ENCODE data around the gene PRDM7. TPM values are rescaled to one million over a fixed set of nuclear protein-coding genes. Genes with fewer than 3 reads are reported as not detected.

PRDM7 gene
- total RNA-seq, 4 donors from 2014 or later = 0.35 TPM; not detected in 3

DNA sequence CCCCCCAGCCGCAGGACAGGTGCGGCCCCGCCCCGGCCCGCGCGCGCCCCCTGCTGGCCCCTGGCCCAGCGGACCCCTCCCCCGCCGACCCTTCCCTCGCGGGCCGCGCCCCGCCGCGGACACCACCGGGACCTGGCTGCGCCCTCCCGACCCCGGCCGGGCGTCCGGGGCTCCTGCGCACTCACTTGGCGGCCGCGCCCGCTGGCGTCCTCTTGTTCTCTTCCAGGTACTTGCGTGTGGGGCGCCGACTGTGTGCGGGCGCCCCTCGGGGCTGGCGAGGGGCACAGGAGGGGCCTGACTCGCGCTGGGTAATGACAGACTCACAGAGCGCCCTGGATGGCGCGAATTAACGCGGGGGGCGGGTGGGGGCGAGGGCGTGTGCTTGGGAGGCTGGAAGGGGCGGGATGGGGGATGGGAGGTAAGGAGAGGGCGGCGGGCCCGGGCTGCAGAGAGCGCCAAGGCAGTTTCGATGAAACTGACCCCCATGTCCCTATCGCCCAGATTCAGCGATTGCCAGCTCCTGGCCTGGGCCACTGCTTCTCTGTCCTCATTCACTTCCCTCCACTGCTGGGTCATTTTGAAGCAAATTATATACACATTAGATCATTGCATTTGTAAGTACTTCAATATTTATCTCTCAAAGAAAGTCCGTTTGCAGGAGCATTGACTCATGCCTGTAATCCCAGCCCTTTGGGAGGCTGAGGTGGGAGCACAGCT is 57.4 kb downstream of the PRDM7 start:
- no peak for TF ChIP-seq POLR2A (IDR thresholded peaks at IDR 0.05)
- TF ChIP-seq, protein P1, sequence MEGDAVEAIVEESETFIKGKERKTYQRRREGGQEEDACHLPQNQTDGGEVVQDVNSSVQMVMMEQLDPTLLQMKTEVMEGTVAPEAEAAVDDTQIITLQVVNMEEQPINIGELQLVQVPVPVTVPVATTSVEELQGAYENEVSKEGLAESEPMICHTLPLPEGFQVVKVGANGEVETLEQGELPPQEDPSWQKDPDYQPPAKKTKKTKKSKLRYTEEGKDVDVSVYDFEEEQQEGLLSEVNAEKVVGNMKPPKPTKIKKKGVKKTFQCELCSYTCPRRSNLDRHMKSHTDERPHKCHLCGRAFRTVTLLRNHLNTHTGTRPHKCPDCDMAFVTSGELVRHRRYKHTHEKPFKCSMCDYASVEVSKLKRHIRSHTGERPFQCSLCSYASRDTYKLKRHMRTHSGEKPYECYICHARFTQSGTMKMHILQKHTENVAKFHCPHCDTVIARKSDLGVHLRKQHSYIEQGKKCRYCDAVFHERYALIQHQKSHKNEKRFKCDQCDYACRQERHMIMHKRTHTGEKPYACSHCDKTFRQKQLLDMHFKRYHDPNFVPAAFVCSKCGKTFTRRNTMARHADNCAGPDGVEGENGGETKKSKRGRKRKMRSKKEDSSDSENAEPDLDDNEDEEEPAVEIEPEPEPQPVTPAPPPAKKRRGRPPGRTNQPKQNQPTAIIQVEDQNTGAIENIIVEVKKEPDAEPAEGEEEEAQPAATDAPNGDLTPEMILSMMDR (IDR thresholded peaks at IDR 0.05) = peak in 3 of 4 experiments; percentile 4 to 37 (median 35)
- peak overlapping the region; percentile 27 to 46 for H3K4me3 ChIP-seq
- intact Hi-C loops (cut with DNase I; ENCODE audit: low total_unique reads) = no loop called here
- H3K9me3 ChIP-seq = no peaks in the 10 kb centered on the region
- no peak overlapping the region for H3K27ac ChIP-seq
- no peaks in the 10 kb centered on the region for H3K27me3 ChIP-seq
- H3K36me3 ChIP-seq = no peaks in the 10 kb centered on the region
- no peak for DNase-seq
- H3K4me1 ChIP-seq = peaks cover 0 to 17% of the 10 kb centered on the region in 2 donors

DNA sequence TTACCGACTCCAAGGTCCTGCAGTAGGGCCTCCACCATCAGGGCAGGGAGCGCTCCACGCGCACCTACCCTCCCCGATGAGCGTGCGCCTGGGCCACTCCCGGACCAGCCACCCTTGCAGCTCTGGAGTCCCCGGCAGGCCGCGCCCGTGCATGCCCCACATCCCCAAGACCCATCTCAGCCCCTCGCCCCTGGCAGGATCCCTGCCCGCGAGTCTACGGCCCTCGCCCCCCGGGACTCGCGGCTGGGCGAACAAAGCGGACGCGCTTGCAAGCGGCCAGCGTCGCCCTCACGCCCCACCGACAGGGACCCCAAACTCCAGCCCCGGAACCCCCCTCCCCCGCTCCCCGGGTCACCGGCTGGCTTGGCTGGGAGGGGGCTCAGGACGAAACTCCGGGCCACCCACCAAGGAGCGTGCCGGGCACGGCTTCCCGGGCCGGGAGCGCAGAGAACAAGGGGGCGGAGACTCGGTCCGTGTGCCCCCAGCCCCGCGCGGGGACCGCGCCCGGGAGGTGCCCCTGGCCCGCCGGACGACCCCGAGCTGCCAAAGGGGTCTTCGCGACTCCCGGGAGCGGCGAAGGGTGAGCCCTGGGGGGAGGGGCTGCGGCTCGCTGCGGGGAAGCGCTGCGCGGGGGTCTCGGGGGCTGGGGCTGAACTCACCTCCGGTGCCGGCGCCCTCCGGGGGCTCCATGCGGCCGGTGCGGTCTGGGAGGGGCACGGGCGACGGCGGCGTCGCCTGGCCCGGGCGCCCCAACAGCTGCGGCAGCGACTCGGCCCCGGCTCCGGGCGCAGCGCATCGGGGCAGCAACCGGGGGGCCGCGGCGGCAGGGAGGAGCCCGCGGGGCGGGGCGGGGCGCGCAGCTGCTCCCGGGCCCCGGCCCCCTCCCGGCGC is 58.2 kb downstream of the PRDM7 start, which contains the start of gene DBNDD1:
DBNDD1 (minus strand) TSS at position 805 of the 891 bp plus-strand sequence; CDS start at position 690, 115 bp downstream.
- intact Hi-C loops (cut with DNase I; ENCODE audit: low total_unique reads) = no loop called here
- Histone ChIP-seq H3K9me3 (no peaks in the 10 kb centered on the region), H3K4me1 (peaks cover 0 to 17% of the 10 kb centered on the region in 2 donors), H3K27me3 (no peaks in the 10 kb centered on the region), H3K4me3 (peak within 1 kb of the TSS; percentile 27 to 55), H3K36me3 (no peaks in the 10 kb centered on the region), H3K27ac (no peak within 1 kb of the TSS)
- no peak for DNase-seq
- TF ChIP-seq, protein P1 (IDR thresholded peaks at IDR 0.05) = no peak
- TF ChIP-seq POLR2A (IDR thresholded peaks at IDR 0.05) = no peak

DNA sequence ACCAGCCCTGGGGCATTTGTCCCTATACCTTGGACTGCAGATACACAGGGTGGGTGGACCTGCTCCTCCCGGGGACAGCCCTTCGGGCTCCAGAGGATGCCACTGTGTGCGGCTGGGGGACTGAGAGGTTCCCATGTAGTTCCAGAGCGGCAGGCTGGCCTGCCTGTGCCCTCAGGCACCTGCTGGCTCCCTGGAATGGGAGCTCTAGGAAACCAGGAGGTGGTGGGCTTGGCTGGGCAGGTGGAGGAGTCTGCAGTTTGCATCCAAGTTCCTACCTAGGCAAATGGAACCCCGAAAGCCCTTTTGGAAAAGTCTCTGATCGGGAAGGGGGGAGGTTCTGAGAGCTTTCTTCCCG is 58.9 kb downstream of the PRDM7 start:
- peaks cover 0 to 17% of the 10 kb centered on the region in 2 donors for H3K4me1 ChIP-seq
- peak overlapping the region in 1 of 2 donors; percentile 55 for H3K4me3 ChIP-seq
- H3K27me3 ChIP-seq = no peaks in the 10 kb centered on the region
- H3K27ac ChIP-seq = no peak overlapping the region
- intact Hi-C loops (cut with DNase I; ENCODE audit: low total_unique reads) = no loop called here
- no peak for TF ChIP-seq POLR2A (IDR thresholded peaks at IDR 0.05)
- TF ChIP-seq, protein P1 (IDR thresholded peaks at IDR 0.05) = no peak
- H3K9me3 ChIP-seq = no peaks in the 10 kb centered on the region
- no peaks in the 10 kb centered on the region for H3K36me3 ChIP-seq
- DNase-seq = no peak

- no peak overlapping the region for H3K4me3 ChIP-seq
- H3K27me3 ChIP-seq = no peaks in the 10 kb centered on the region
- H3K27ac ChIP-seq = no peak overlapping the region
- no peak for DNase-seq
- H3K9me3 ChIP-seq = no peaks in the 10 kb centered on the region
- intact Hi-C loops (cut with DNase I; ENCODE audit: low total_unique reads) = no loop called here
- H3K4me1 ChIP-seq = peaks cover 0 to 17% of the 10 kb centered on the region in 2 donors
- TF ChIP-seq, protein P1 (IDR thresholded peaks at IDR 0.05) = no peak
- TF ChIP-seq POLR2A (IDR thresholded peaks at IDR 0.05) = no peak
- H3K36me3 ChIP-seq = no peaks in the 10 kb centered on the region
These were observed 60.7 kb downstream of the PRDM7 start for GRCh38 chr16:90016339-90016950.
